ENCODE measurements around the gene LYVE1.
"Not testable (repeated sequence)": the region's sequence is repeated elsewhere in the genome, so short reads cannot be mapped to it uniquely, and the experiment has no call there.

Gene LYVE1

DNA sequence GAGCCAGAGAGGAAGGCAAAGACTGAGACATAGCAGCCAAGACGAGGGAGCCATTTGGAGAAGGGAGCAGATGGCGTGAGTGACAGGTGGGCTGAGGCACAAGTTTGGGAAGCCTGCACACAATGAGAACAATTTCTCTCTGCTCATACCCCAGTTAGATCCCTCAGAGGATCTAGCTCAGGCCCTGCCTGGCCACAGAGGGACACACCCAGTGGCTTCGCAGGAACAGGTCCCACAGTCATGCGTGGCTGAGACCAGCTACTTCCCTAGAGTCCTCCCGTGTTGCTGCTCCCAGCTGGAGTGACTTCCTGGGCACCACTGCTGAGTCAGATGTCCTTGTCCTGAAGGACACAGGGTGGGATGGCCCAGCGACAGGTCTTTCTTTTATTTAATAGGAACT, 33.4 kb upstream of the LYVE1 start:
- H3K4me3 ChIP-seq (ENCODE audit: low read depth, low read length): no peak overlapping the region
- DNase-seq (ENCODE audit: low read depth): no peak
- no peak for TF ChIP-seq CTCF (IDR thresholded peaks at IDR 0.05; ENCODE audit: control insufficient read depth, extremely low read depth, insufficient read depth)

- no peak overlapping the region for H3K4me3 ChIP-seq (ENCODE audit: low read depth, low read length)
- no peak for TF ChIP-seq CTCF (IDR thresholded peaks at IDR 0.05; ENCODE audit: control insufficient read depth, extremely low read depth, insufficient read depth)
Measured at GRCh38 chr11:10600570-10601248, 32.2 kb upstream of the LYVE1 start.

DNA sequence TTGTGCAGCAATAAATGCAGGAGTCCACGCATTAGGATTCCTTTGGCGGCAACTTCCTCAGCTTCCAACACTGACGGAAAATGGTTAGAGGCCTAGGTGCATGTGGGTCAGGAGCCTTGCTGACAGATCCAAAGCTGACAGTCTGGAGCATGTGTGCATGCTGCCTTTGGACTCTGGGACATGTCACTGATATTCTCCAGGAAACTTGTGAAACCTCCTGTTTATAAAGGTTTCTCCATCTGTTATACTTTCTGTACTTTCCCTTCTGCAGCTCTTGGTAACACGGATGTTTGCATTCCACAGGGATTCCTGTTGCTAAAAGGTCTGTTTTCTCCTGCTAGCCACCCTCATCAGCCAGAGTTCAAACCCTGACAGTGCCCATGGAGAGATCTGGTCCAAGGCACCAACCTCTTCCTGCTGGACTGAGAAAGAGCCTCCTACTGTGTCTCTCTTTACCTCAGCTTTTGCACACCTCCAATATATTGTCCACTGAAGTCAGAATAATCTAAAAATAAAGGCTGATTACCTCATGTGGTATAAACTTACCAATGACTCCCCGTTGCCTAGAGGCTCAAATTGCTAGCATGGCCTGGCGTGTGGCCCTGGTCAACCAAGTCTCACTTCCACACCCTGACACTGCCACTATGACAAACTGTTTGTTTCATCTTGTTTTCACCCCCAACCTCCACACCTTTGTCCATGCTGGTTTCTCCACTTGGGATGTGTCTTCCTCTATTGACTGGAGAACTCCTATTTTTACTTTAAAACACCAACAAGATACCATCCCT, 31.1 kb upstream of the LYVE1 start:
- TF ChIP-seq CTCF (IDR thresholded peaks at IDR 0.05; ENCODE audit: control insufficient read depth, extremely low read depth, insufficient read depth): no peak
- no peak overlapping the region for H3K4me3 ChIP-seq (ENCODE audit: low read depth, low read length)
- no peak for DNase-seq (ENCODE audit: low read depth)

More at GRCh38 chr11:10600570-10601248, 32.2 kb upstream of the LYVE1 start:
- DNase-seq (ENCODE audit: low read depth): no peak

DNA sequence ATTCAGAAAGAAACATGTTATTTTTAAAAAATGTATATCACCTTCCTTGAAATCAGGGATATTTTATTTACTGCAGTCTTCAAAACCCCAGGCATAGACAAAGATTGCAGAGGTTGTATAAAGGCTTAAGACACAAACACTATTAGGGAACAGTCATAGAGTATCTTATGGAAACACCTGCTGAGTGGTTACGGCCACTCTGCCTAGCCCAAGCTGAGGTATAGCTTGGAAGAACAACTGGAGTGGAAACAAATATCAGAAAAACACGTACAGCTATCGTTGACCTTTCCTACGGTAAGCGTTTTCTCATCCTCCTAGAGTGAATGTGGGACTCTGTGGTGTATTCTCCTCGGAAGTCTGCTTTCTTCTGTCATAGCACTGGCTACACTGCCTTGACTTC, 30.4 kb upstream of the LYVE1 start:
- no peak for DNase-seq (ENCODE audit: low read depth)
- H3K4me3 ChIP-seq (ENCODE audit: low read depth, low read length): no peak overlapping the region
- no peak for TF ChIP-seq CTCF (IDR thresholded peaks at IDR 0.05; ENCODE audit: control insufficient read depth, extremely low read depth, insufficient read depth)

GRCh38 chr11:10597877-10598351, 29.4 kb upstream of the LYVE1 start:
- no peak for DNase-seq (ENCODE audit: low read depth)
- TF ChIP-seq CTCF (IDR thresholded peaks at IDR 0.05; ENCODE audit: control insufficient read depth, extremely low read depth, insufficient read depth): no peak
- no peak overlapping the region for H3K4me3 ChIP-seq (ENCODE audit: low read depth, low read length)

- DNase-seq (ENCODE audit: low read depth); H3K4me3 ChIP-seq (ENCODE audit: low read depth, low read length): not testable (repeated sequence)
Measured at GRCh38 chr11:10595840-10596239, 27.4 kb upstream of the LYVE1 start.

GRCh38 chr11:10594407-10594806, 25.9 kb upstream of the LYVE1 start:
- no peak overlapping the region for H3K4me3 ChIP-seq (ENCODE audit: low read depth, low read length)
- no peak for DNase-seq (ENCODE audit: low read depth)
- TF ChIP-seq CTCF (IDR thresholded peaks at IDR 0.05; ENCODE audit: control insufficient read depth, extremely low read depth, insufficient read depth): no peak

Data from LNCaP clone FGC (cell line).